ENCODE results near the gene ZNF536.
"Not testable (repeated sequence)": the region's sequence is repeated elsewhere in the genome, so short reads cannot be mapped to it uniquely, and the experiment has no call there.

Gene ZNF536

DNA sequence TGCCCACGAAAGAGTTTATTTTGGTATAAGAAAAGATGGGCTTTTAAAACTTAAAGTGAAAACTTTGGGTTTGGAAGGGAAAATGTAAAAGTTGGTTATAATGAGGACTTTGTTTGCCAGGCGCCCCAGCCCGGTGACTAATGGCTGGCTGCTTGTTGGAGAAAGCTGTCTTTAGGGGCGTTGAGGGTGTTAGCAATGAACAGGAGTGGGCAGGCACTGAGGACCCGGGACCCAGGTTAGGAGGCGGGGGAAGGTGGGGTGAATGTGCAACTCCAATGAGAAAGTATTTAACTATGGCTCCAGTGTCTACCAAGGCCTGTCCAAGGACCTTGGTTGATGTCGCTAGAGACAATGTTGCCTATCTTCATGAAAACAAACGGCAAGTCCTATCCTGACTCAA lies 118.6 kb downstream of the ZNF536 start:
- no peak for DNase-seq

DNA sequence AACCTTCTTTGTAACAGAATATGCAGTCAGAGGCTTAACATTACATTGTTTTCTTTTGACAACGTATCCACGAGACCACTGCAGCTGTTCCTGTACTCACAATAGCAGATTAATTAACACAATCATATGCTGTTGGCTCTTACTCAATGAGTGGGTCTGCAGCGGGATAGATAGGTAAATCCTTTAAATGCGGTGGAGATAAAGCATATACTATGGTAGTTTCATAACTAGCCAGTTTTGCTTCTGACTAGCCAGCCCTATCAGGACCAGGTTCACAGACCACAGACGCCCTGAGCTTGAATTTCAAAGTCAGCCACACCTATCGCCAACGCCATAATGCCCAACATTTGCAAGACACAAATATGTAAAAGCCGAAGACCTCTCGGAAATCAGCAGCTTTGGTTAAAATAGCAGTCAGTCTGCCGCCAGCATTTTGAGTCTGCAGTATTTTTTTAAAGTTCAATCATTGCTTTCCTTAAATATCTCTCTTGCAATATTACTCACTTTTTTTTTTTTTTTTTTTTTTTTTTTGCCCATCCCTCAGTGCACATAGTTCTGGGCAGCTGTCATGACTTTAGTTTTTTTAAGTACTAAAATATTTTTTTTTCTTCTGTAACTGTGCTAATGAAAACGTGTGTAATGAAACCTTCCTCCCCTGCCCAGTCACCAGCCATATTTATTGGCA lies 120.5 kb downstream of the ZNF536 start:
- DNase-seq: no peak

- DNase-seq: no peak
Observed at GRCh38 chr19:30497034-30497433, 124.8 kb downstream of the ZNF536 start.

GRCh38 chr19:30498085-30498484 lies 125.9 kb downstream of the ZNF536 start:
- DNase-seq: not testable (repeated sequence)

- no peak for DNase-seq
Observed at GRCh38 chr19:30498707-30499106, 126.5 kb downstream of the ZNF536 start.

DNA sequence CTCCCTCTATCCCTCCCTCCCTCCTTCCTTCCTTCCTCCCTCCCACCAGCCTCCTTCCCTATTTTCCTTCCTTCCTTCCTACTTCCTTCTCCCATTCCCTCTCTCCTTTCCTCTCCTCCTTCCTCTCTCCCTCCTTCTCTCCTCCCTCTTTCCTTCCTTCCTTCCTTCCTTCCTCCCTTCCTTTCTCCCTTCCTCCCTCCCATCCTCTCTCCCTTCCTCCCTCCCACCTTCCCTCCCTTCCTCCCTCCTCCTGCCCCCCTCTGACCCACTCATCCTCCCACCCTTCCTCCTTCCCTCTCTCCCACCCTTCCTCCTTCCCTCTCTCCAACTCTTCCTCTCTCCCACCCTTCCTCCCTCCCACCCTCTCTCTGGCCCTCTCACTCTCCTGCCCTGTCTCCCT lies 132.1 kb downstream of the ZNF536 start:
- no peak for DNase-seq

DNA sequence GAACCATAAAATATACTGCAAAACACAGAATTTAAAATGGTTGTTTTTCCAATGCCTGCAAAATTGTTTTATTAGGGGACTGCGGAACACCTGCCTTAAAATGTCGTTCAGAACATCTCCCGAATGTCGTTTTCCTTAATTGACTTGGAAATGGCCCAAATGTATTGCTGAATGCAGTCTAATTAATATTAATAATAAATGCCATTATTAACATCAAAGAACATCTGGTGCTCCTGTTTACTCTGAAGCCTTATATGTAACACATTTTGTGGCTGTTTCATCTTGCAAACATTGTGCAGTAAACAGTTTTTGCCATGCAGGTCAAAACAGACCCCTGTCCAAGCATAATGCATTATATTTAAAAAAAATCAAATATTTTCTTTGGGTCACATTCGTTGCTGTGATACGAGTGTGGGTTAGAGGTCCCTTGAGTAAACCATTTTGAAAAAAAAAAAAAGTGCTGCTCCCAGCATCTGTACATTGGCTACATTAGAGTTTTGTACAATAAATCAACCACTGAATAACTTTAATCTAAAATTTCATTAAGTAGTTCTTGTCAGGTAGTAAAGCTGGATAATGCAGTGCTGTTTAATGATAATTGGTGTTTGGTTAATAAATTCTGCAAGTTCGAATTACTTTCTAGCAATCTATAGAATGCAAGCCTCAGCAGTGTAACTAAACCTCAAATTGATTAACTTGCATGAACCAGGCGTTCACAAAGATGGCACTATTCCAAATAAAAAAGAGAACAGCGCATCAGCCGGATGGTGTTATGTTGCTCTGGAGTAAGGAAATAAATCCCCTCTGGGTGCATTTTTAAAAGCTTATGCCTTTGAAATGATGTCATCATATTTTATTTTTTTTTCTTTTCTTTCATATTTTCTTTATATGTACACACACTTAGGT lies 140.2 kb downstream of the ZNF536 start:
- no peak for DNase-seq

DNA sequence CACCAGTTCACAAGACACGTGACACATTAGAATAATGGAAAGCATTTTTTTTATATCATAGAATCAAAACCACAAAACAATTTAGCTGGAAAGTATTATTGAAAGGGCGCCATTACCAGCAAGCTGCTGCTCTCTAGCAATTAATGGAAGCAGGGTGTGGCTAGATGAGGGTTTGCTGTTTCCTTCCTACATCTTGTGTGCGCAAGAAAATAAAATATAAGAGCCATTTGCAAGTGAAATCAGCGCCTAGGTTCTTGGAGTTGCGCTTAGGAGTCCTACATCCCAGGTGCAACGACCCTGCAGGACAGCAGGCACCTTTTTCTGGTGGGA lies 140.9 kb downstream of the ZNF536 start:
- no peak for DNase-seq

DNA sequence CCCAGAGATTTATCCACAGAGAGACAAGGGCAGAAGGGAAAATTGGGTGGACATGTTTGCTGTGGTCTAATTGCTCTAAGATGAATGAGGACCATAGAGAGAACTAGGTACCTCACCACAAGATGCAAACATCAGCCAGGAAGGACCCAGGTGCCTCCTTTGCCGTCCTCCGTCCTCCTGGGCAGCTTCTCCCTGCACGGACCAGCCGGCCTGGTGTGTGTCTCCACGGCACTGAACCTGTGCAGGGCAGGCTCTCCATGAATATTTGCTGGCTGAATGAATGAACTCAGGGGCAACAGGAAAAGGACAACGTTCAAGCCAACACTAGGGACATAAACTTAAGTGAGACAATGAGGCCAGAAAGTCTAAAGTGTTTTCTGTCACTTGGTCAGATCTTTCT lies 143.9 kb downstream of the ZNF536 start:
- no peak for DNase-seq

- DNase-seq: no peak
Observed at GRCh38 chr19:30516531-30516930, 144.3 kb downstream of the ZNF536 start.

- DNase-seq: no peak
Observed at GRCh38 chr19:30518965-30519606, 146.9 kb downstream of the ZNF536 start.

DNA sequence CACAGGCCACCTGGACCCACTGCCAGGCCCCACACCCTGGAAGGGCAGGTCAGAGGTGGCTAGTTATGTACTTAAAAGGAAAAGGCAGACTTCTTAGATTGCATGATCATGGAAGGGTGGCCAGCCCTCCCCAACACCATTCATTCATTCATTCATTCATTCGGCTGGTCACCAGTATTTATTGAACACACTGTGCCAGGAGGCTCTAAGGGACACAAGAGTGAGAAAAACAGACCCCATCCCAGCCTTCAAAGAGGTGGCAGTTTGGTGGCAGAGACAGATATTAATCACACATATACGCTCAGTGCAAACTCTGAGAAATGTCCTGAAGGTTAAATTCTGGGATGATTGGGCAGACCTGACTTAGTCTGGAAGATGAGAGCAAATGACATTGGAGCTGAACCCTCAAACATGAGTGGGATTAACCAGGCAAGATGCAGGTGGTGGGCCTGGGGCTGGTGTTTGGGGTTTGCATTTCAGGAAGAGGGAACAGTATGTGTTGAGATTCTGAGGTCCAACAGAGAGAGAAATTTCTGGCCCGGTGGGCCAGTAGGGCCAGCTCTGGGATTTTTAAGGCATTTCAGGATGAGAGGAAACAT lies 147.5 kb downstream of the ZNF536 start:
- DNase-seq: no peak

GRCh38 chr19:30520735-30521479 lies 148.7 kb downstream of the ZNF536 start:
- DNase-seq: no peak

DNA sequence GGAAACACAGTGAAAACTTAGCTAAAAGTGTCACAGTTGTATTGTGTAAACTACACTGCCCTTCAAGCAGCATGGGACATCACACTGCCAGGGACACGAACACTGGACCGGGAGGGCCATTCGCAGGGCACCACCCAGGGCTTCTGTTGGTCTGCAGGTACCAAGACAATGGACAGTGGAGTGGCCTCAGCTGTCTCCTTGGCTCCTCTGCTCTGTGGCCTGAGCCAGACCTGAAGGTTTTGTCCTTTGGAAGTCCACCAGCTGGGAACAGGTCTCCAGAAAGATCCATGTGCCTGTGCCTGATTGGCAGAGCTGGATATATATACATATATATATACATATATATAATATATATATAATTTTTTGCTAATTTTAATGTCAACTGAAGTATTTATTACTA lies 149.8 kb downstream of the ZNF536 start:
- no peak for DNase-seq

GRCh38 chr19:30522341-30522740 lies 150.2 kb downstream of the ZNF536 start:
- DNase-seq: no peak

GRCh38 chr19:30523791-30524190 lies 151.6 kb downstream of the ZNF536 start:
- DNase-seq: no peak

GRCh38 chr19:30525383-30525782 lies 153.2 kb downstream of the ZNF536 start:
- DNase-seq: no peak

DNA sequence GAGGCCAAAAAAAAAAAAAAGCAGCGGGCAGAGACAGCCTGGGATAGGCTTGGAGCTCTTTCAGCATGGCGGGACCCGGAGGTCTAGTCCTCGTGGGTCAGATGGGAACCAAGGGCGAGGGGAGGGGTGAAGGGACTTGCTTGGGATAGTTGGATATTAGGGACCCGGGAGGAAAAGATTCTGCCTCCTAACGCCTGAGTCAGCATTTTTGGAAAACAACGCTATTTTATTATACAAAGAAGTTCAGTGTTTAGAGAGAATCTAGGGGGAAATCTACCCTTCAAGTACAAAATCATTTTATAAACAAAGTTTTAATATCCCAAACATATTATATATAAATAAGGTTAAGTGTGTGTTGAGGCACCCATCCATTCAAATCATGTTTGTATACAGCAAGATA lies 156.7 kb downstream of the ZNF536 start:
- no peak for DNase-seq

- DNase-seq: no peak
Observed at GRCh38 chr19:30529876-30530275, 157.7 kb downstream of the ZNF536 start.

DNA sequence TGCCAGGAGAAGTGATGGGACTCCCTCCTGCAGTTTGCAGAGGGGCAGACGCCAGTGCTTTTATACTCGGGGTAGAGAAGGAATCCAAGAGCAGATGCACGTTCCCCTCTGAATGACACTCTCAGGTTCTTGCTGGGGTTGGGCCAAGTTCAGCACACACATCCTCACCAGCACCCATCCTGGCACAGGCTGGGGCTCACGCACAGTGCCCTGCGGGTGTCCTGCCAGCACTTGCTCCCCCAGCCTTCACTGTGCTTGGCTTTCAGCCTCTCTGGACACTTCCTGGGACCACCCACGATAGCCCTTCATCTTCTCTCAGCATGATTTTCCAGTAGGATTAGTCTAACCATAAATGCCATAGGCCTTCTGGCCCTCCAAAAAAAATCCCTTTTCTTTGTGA lies 158.6 kb downstream of the ZNF536 start:
- DNase-seq: no peak

GRCh38 chr19:30535011-30535410 lies 162.8 kb downstream of the ZNF536 start:
- no peak for DNase-seq

DNA sequence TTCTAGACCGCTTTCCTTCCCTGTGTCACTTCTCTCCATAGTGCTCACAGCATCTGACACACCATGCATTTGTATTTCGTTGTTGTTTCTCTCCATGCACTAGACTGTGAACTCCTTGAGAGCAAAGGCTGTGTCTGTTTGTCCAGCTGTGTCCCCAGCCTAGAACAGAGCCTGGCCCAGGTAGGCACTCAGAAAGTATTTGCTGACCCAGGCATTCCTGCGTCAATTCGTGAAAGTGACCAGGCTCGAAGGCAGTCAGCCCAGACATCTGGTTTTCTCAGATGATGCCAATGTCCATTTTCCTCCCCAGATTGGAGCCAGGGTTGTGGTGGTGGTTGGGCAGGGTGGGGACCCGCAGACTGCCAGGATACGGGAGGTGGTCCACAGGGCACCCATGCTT lies 164.8 kb downstream of the ZNF536 start:
- DNase-seq: no peak

DNA sequence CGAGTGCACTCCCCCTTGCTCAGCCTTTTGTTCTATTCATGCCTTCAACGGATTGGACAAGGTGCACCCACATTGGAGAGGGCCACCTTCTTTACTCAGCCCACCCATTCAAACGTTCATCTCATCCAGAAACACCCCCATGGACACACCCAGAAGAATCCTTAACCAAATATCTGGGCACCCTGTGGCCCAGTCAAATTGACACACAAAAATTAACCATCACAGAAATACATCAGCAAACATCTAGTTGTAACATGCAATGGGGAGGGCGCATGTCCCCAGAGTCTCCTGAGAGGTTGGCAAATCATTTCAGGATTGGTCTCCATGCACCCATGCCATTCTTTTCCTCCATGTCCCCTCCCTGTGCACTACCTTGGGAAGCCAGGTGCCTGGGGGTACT lies 167.1 kb downstream of the ZNF536 start:
- no peak for DNase-seq
